SK-N-SH treated with all-trans-retinoic acid at 6 μM for 48 hours (cell line): ENCODE data around the gene ANO6.

Experiments used
- ATAC-seq: fragments of 200-7000 bp; cut with Tn5 transposase; 3 replicates; pipeline ENCODE4 v1.9.1; 2020; ENCODE audit warnings: mild to moderate bottlenecking, moderate library complexity
- ARNTL ChIP-seq: fragments of 450-650 bp; formaldehyde crosslinking; IDR thresholded peaks from 2 replicates; pipeline ENCODE4 v1.5.0; 2020; ENCODE audit warnings: low read depth, mild to moderate bottlenecking, moderate library complexity, borderline replicate concordance
- BACH2 ChIP-seq: fragments of 250-450 bp; sonication (Bioruptor Pico); IDR thresholded peaks from 2 replicates; pipeline ENCODE4 v1.9.0; 2021; ENCODE audit warnings: mild to moderate bottlenecking, borderline replicate concordance
- CSDC2 ChIP-seq: fragments of 250-450 bp; sonication (Bioruptor Pico); IDR thresholded peaks from 2 replicates; pipeline ENCODE4 v1.5.0; 2020; ENCODE audit warnings: mild to moderate bottlenecking, moderate library complexity
- CSRNP3 ChIP-seq: fragments of 250-450 bp; sonication (Bioruptor Pico); IDR thresholded peaks from 2 replicates; pipeline ENCODE4 v1.5.1; 2021; ENCODE audit warnings: mild to moderate bottlenecking, moderate library complexity
- ESRRG ChIP-seq: fragments of 250-450 bp; sonication (Bioruptor Pico); IDR thresholded peaks from 2 replicates; pipeline ENCODE4 v1.6.1; 2021; ENCODE audit warnings: mild to moderate bottlenecking
- GLIS3 ChIP-seq: fragments of 250-450 bp; sonication (Bioruptor Pico); IDR thresholded peaks from 2 replicates; pipeline ENCODE4 v1.5.0; 2020; ENCODE audit warnings: mild to moderate bottlenecking, moderate library complexity
- ISL1 ChIP-seq: fragments of 250-450 bp; sonication (Bioruptor Pico); IDR thresholded peaks from 2 replicates; pipeline ENCODE4 v2.1.2; 2022; ENCODE audit warnings: mild to moderate bottlenecking, moderate library complexity
- OSR1 ChIP-seq: fragments of 250-450 bp; sonication (Bioruptor Pico); IDR thresholded peaks from 2 replicates; pipeline ENCODE4 v1.8.0; 2022; ENCODE audit warnings: moderate library complexity, mild to moderate bottlenecking, inconsistent platforms
- PATZ1 ChIP-seq: fragments of 250-450 bp; sonication (Bioruptor Pico); IDR thresholded peaks from 2 replicates; pipeline ENCODE4 v1.8.0; 2020; ENCODE audit warnings: mild to moderate bottlenecking, moderate library complexity, borderline replicate concordance
- PPARA ChIP-seq: fragments of 250-450 bp; sonication (Bioruptor Pico); IDR thresholded peaks from 2 replicates; pipeline ENCODE4 v1.5.0; 2020; ENCODE audit warnings: mild to moderate bottlenecking, borderline replicate concordance
- RARB ChIP-seq: fragments of 250-450 bp; sonication (Bioruptor Pico); IDR thresholded peaks from 2 replicates; pipeline ENCODE4 v1.8.0; 2021; ENCODE audit warnings: mild to moderate bottlenecking, moderate library complexity
- SNAI2 ChIP-seq: fragments of 250-450 bp; sonication (Bioruptor Pico); IDR thresholded peaks from 2 replicates; pipeline ENCODE4 v1.5.0; 2020; ENCODE audit warnings: mild to moderate bottlenecking, moderate library complexity
- TCF4 ChIP-seq: fragments of 250-450 bp; sonication (Bioruptor Pico); IDR thresholded peaks from 2 replicates; pipeline ENCODE4 v1.8.0; 2021; ENCODE audit warnings: mild to moderate bottlenecking, moderate library complexity, borderline replicate concordance
- TOX ChIP-seq: fragments of 250-450 bp; sonication (Bioruptor Pico); IDR thresholded peaks from 2 replicates; pipeline ENCODE4 v1.8.0; 2021; ENCODE audit warnings: mild to moderate bottlenecking, moderate library complexity, borderline replicate concordance
- TSHZ2 ChIP-seq: fragments of 250-450 bp; sonication (Bioruptor Pico); IDR thresholded peaks from 2 replicates; pipeline ENCODE4 v1.5.0; 2020; ENCODE audit warnings: mild to moderate bottlenecking, moderate library complexity
- ZC3H10 ChIP-seq: fragments of 250-450 bp; sonication (Bioruptor Pico); IDR thresholded peaks from 2 replicates; pipeline ENCODE4 v1.5.1; 2021; ENCODE audit warnings: mild to moderate bottlenecking, moderate library complexity
- ZFP3 ChIP-seq: fragments of 250-450 bp; sonication (Bioruptor Pico); IDR thresholded peaks from 2 replicates; pipeline ENCODE4 v1.5.0; 2020; ENCODE audit warnings: mild to moderate bottlenecking, moderate library complexity
- ZFP30 ChIP-seq: fragments of 450-650 bp; formaldehyde crosslinking; IDR thresholded peaks from 2 replicates; pipeline ENCODE4 v1.5.0; 2022; ENCODE audit warnings: mild to moderate bottlenecking, moderate library complexity
- ZNF565 ChIP-seq: fragments of 450-650 bp; formaldehyde crosslinking; conservative IDR thresholded peaks from 2 replicates; pipeline ENCODE4 v1.5.0; 2020; ENCODE audit warnings: low read depth, mild to moderate bottlenecking, moderate library complexity
- ZNF70 ChIP-seq: fragments of 450-650 bp; formaldehyde crosslinking; IDR thresholded peaks from 2 replicates; pipeline ENCODE4 v1.5.0; 2020; ENCODE audit warnings: mild to moderate bottlenecking, moderate library complexity
- ZNF8 ChIP-seq: fragments of 450-650 bp; formaldehyde crosslinking; IDR thresholded peaks from 2 replicates; pipeline ENCODE4 v1.5.0; 2020; ENCODE audit warnings: mild to moderate bottlenecking, moderate library complexity
- TF ChIP-seq, protein P1 (sequence below): fragments of 250-450 bp; sonication (Bioruptor Pico); IDR thresholded peaks from 2 replicates; pipeline ENCODE4 v1.5.1; 2020; ENCODE audit warnings: low read depth, mild to moderate bottlenecking, moderate library complexity
- TF ChIP-seq, protein P2 (sequence below): fragments of 250-450 bp; sonication (Bioruptor Pico); IDR thresholded peaks from 2 replicates; pipeline ENCODE4 v1.8.0; 2021; ENCODE audit warnings: low read depth, mild to moderate bottlenecking, moderate library complexity, borderline replicate concordance

Gene ANO6

DNA sequence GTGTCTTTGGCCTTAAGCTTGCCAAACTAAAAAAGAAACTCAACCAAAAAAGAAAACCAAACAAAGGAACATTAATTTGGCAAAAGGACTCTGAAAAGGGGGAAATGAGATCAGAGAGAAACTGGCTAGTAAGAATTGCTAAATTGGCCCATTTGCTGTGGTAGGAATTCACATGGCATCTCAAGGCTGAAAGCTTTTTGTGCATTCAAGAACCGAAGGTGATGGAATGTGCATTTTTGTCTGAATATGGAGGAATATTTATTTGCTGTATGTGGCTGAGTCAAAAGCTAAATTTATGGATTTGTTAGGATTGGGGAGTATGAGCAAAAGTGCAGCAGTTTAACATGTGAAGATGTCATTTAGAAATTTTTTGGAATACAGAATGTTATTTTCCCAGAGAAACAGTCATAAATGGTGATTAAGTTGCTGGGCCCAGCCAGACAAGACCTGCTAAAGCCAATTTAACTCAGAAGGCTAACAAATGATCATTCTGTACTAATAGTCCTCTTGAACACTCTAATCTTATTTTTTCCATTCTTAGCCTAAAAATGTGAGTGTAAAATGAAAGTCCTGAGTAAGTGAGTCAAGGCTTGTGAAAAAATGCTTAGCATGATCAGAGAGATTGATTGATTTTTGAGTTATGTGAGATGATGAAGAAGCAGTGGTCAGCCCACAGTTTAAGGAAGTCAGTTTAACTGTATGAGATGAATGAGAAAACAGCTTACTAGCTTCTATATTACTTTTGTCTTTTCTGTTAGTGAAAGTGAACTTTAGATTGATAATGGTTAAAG is 94.1 kb downstream of the ANO6 start:
- ATAC-seq = peak; percentile 84
- TF ChIP-seq PATZ1 (CRISPR knock-in tag) (no peak), BACH2 (CRISPR knock-in tag) (no peak), ZFP30 (CRISPR knock-in tag) (peak; percentile 47; the same call in 1 of the 2 replicates), ISL1 (CRISPR knock-in tag) (peak; percentile 91), GLIS3 (CRISPR knock-in tag) (peak; percentile 35; the same call in 1 of the 2 replicates), ZFP3 (CRISPR knock-in tag) (peak; percentile 49; the same call in 1 of the 2 replicates), ZC3H10 (peak; percentile 56; the same call in 1 of the 2 replicates)
- TF ChIP-seq, protein P1, sequence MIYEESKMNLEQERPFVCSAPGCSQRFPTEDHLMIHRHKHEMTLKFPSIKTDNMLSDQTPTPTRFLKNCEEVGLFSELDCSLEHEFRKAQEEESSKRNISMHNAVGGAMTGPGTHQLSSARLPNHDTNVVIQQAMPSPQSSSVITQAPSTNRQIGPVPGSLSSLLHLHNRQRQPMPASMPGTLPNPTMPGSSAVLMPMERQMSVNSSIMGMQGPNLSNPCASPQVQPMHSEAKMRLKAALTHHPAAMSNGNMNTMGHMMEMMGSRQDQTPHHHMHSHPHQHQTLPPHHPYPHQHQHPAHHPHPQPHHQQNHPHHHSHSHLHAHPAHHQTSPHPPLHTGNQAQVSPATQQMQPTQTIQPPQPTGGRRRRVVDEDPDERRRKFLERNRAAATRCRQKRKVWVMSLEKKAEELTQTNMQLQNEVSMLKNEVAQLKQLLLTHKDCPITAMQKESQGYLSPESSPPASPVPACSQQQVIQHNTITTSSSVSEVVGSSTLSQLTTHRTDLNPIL = peak; percentile 15; the same call in 1 of the 2 replicates
- TF ChIP-seq, all 23 proteins: peak for 6

GRCh38 chr12:45310627-45310968 is 94.7 kb downstream of the ANO6 start:
- ATAC-seq = no peak
- TF ChIP-seq PPARA (no peak), ZFP3 (CRISPR knock-in tag) (peak; percentile 29; the same call in 1 of the 2 replicates), ZC3H10 (no peak), ZNF8 (no peak), TCF4 (CRISPR knock-in tag) (no peak)
- TF ChIP-seq, all 23 proteins: peak for 1

DNA sequence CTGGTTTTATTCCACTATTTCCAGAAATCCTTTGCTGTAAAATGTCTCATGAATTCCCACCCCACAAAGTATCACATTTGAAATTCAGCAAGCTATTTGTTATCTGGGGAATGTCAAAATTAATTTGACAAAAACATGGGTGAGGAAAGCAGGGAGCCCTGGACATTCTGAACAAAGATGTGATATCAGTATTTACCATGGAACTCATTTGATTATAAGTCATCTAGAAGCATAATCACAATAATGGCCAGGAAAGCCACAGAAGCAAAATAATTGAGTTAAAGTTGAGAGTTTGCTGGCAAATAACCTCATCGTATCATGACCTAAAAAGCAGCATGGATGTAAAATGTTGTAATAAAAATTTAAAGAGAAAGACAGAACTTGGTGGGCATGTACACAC is 96.1 kb downstream of the ANO6 start:
- ATAC-seq = peak; percentile 59
- TF ChIP-seq TOX (CRISPR knock-in tag) (0 out of 2 replicates have a peak, but pooled peaks have one; percentile 12), PATZ1 (CRISPR knock-in tag) (peak; percentile 95), OSR1 (CRISPR knock-in tag) (no peak), TCF4 (CRISPR knock-in tag) (peak; percentile 99), ZFP30 (CRISPR knock-in tag) (no peak), ARNTL (CRISPR knock-in tag) (peak; percentile 79; the same call in 1 of the 2 replicates), ZNF565 (peak; percentile 77; the same call in 1 of the 2 replicates), PPARA (no peak), BACH2 (CRISPR knock-in tag) (no peak), CSDC2 (CRISPR knock-in tag) (no peak), RARB (CRISPR knock-in tag) (no peak; the same call in 1 of the 2 replicates), ESRRG (CRISPR knock-in tag) (peak; percentile 94), GLIS3 (CRISPR knock-in tag) (peak; percentile 97), CSRNP3 (CRISPR knock-in tag) (peak; percentile 98), ZC3H10 (peak; percentile 84), ZFP3 (CRISPR knock-in tag) (0 out of 2 replicates have a peak, but pooled peaks have one; percentile 53), SNAI2 (CRISPR knock-in tag) (peak; percentile 35; the same call in 1 of the 2 replicates), ZNF70 (CRISPR knock-in tag) (peak; percentile 54), ZNF8 (peak; percentile 79), TSHZ2 (peak; percentile 99), ISL1 (CRISPR knock-in tag) (peak; percentile 99)
- TF ChIP-seq, protein P2, sequence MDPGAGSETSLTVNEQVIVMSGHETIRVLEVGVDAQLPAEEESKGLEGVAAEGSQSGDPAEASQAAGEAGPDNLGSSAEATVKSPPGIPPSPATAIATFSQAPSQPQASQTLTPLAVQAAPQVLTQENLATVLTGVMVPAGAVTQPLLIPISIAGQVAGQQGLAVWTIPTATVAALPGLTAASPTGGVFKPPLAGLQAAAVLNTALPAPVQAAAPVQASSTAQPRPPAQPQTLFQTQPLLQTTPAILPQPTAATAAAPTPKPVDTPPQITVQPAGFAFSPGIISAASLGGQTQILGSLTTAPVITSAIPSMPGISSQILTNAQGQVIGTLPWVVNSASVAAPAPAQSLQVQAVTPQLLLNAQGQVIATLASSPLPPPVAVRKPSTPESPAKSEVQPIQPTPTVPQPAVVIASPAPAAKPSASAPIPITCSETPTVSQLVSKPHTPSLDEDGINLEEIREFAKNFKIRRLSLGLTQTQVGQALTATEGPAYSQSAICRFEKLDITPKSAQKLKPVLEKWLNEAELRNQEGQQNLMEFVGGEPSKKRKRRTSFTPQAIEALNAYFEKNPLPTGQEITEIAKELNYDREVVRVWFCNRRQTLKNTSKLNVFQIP (CRISPR knock-in tag) = peak; percentile 83; the same call in 1 of the 2 replicates
- TF ChIP-seq, protein P1 = peak; percentile 97
